Measurements from ENCODE around the gene IMPA2. TPM values are rescaled to one million over a fixed set of nuclear protein-coding genes. Genes with fewer than 3 reads are reported as not detected.

IMPA2 gene
- total and polyA plus RNA-seq, 2 of the 8 experiments (the other 6 are each of a cell fraction or from before 2014, with no cell fraction given) = 102 to 140 TPM

DNA sequence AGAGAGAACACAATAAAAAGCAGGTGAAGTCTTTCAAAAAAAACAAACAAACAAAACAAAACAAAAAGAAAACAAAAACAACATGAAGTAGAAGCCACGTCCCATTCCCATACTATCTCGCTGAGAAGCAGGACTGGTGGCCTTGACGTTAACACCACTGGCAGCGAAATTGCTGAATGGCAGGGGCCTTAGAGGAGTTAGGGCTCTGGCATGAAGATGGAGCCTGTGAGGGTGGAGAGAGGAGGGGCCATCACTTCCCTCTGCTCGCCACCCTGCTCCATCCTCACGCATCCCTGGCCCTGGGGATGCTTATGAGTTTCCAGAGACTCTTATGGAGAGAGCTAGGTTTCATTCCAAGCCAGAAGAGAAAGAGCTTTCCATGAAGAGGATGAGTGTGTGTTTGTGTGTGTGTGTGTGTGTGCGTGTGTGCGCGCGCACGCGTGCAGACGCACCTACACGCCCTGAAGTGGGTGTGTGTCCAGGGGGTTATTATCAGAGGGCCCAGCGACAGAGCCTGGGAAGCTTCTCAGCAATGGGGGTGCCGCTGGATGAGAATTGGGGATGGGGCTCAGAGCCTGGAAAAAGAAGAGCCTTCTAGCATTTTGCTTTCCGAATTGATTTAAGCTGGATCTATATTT lies 20.4 kb upstream of the IMPA2 start:
- FAIRE-seq (no peak), DNase-seq (ENCODE audit: low read depth in 1 of 2, low spot score in 2 of 2) (no peak)
- no peaks in the 10 kb centered on the region for H3K23me2 ChIP-seq (ENCODE audit: low read depth, low read length)
- H3K79me1 ChIP-seq (ENCODE audit: low read depth, low read length) = no peaks in the 10 kb centered on the region
- H3K27me3 ChIP-seq (replicated peaks in 1 of 4; ENCODE audit: control insufficient read depth in 3 of 4, extremely low read depth in 1 of 4, insufficient read depth in 3 of 4, low read length in 3 of 4) = no peaks in the 10 kb centered on the region
- H2BK120ac ChIP-seq (replicated peaks; ENCODE audit: low read depth, low read length) = no peak overlapping the region
- H3K56ac ChIP-seq (replicated peaks; ENCODE audit: insufficient read length, low read depth, low read length) = no peak overlapping the region
- no peak overlapping the region for H2BK5ac ChIP-seq (ENCODE audit: low read depth, low read length)
- no peak overlapping the region for H4K5ac ChIP-seq (ENCODE audit: insufficient read length, low read depth, low read length)
- no peak overlapping the region for H2BK15ac ChIP-seq (ENCODE audit: low read length)
- no peaks in the 10 kb centered on the region for H3K79me2 ChIP-seq (ENCODE audit: control insufficient read depth in 1 of 2, insufficient read depth in 2 of 2, low read length in 2 of 2)
- H2BK12ac ChIP-seq (ENCODE audit: low read depth, low read length) = no peak overlapping the region
- H3K9ac ChIP-seq (replicated peaks in 1 of 4; ENCODE audit: extremely low read depth in 1 of 4, low read depth in 3 of 4, low read length in 3 of 4) = no peak overlapping the region
- no peak overlapping the region for H3K27ac ChIP-seq (ENCODE audit: low read depth, low read length)
- no peak overlapping the region; the same call in 1 of the 2 replicates for H3K18ac ChIP-seq (ENCODE audit: extremely low read depth, low read length)
- H4K20me1 ChIP-seq (replicated peaks in 1 of 2; ENCODE audit: control insufficient read depth in 1 of 2, insufficient read depth in 2 of 2, low read length in 2 of 2) = no peaks in the 10 kb centered on the region
- H3K36me3 ChIP-seq (ENCODE audit: control insufficient read depth in 2 of 4, insufficient read depth in 4 of 4, low read length in 3 of 4) = no peaks in the 10 kb centered on the region
- POLR2A ChIA-PET (ENCODE audit: partially characterized antibody) = interaction anchor here (0.6 to 1.5 kb wide), 3 partner anchors 15 to 35 kb away, joined by 3 to 5 read pairs (median 5); no protein-coding TSS in a partner anchor
- no peak overlapping the region for H3K14ac ChIP-seq (ENCODE audit: insufficient read length)
- H3K23ac ChIP-seq (ENCODE audit: insufficient read length) = no peak overlapping the region
- H3K4ac ChIP-seq (replicated peaks; ENCODE audit: insufficient read length, low read depth, low read length) = no peak overlapping the region
- peak overlapping the region; percentile 13; the same call in 1 of the 2 replicates for H2AFZ ChIP-seq (ENCODE audit: low read length)
- no peak overlapping the region for H4K8ac ChIP-seq (ENCODE audit: extremely low read depth, insufficient read depth, low read length)
- peaks cover 0 to 7% of the 10 kb centered on the region in 2 experiments; a peak in 1 of 4 replicates for H3K9me3 ChIP-seq (ENCODE audit: insufficient read depth in 2 of 2, low read depth in 1 of 2, low read length in 1 of 2)
- H3K4me1 ChIP-seq (replicated peaks in 1 of 4; ENCODE audit: control insufficient read depth in 3 of 4, insufficient read depth in 4 of 4, low read length in 3 of 4) = peaks cover 0 to 3% (median 2%) of the 10 kb centered on the region in 4 experiments; a peak in 3 of 7 replicates
- 90% methylated on average over 17 of the region's 17 CpGs; no CpG with 5 or more reads in 1 of the 2 experiments for WGBS, 2 experiments (ENCODE audit: extremely low coverage in 1 of 2, insufficient coverage in 1 of 2, insufficient read length in 1 of 2, insufficient replicate concordance in 2 of 2, low coverage in 1 of 2, low lambda C conversion rate in 2 of 2, missing lambda C conversion rate in 1 of 2)
- H2BK20ac ChIP-seq (ENCODE audit: low read length) = no peak overlapping the region
- CTCF ChIA-PET (ENCODE audit: partially characterized antibody) = interaction anchor here (0.7 to 1.6 kb wide), 4 partner anchors 10 to 78 kb away, joined by 3 to 4 read pairs (median 3); no protein-coding TSS in a partner anchor
- H2AK5ac ChIP-seq (ENCODE audit: low read depth, low read length) = no peak overlapping the region
- no peak overlapping the region for H4K91ac ChIP-seq (replicated peaks; ENCODE audit: insufficient read length, low read length)
- H3K4me2 ChIP-seq (ENCODE audit: insufficient read depth in 1 of 2, low read depth in 2 of 2, low read length in 2 of 2) = no peak overlapping the region
- H3K4me3 ChIP-seq (ENCODE audit: extremely low read depth in 1 of 4, insufficient read depth in 2 of 4, low read depth in 3 of 4, low read length in 4 of 4) = no peak overlapping the region
- TF ChIP-seq EP300 (IDR thresholded peaks at IDR 0.05; ENCODE audit: borderline replicate concordance in 1 of 2, low read depth in 2 of 2, low read length in 2 of 2) = no peak

All from H1 (cell line).